Measurements from ENCODE around the gene POLN. TPM values are rescaled to one million over a fixed set of nuclear protein-coding genes. Genes with fewer than 3 reads are reported as not detected.

The POLN gene
- total RNA-seq, 4 donors from 2014 or later: 3.3 to 9.6 (median 5.5) TPM

GRCh38 chr4:2289311-2289954 is 47.5 kb upstream of the POLN start:
- H3K9me3 ChIP-seq: no peaks in the 10 kb centered on the region
- H3K36me3 ChIP-seq: peaks cover 0 to 2% (median 0%) of the 10 kb centered on the region in 3 donors
- TF ChIP-seq CTCF (IDR thresholded peaks at IDR 0.05) (no peak), POLR2A (IDR thresholded peaks at IDR 0.05) (no peak), EP300 (IDR thresholded peaks at IDR 0.05) (no peak)
- 88 to 92% methylated on average over 6 to 10 of the region's 14 CpGs for WGBS, 2 donors
- H3K4me1 ChIP-seq: peaks cover 0 to 18% (median 0%) of the 10 kb centered on the region in 4 donors
- H3K27me3 ChIP-seq: no peaks in the 10 kb centered on the region
- no peak overlapping the region for H3K4me3 ChIP-seq
- H3K27ac ChIP-seq: no peak overlapping the region
- peak in 1 of 2 donors; percentile 4 for DNase-seq (ENCODE audit: low spot score in 2 of 2)

GRCh38 chr4:2288051-2288541 is 46.2 kb upstream of the POLN start:
- Histone ChIP-seq H3K27ac (no peak overlapping the region), H3K4me3 (no peak overlapping the region), H3K9me3 (no peaks in the 10 kb centered on the region), H3K4me1 (peaks cover 0 to 18% (median 0%) of the 10 kb centered on the region in 4 donors), H3K36me3 (peaks cover 0 to 4% (median 0%) of the 10 kb centered on the region in 3 donors), H3K27me3 (no peaks in the 10 kb centered on the region)
- WGBS, 2 donors: 82 to 85% methylated on average over 10 of the region's 10 CpGs
- no peak for DNase-seq (ENCODE audit: low spot score in 2 of 2)
- TF ChIP-seq CTCF (IDR thresholded peaks at IDR 0.05) (no peak), POLR2A (IDR thresholded peaks at IDR 0.05) (no peak), EP300 (IDR thresholded peaks at IDR 0.05) (no peak)

GRCh38 chr4:2287594-2287915 is 45.6 kb upstream of the POLN start:
- Histone ChIP-seq H3K27ac (no peak overlapping the region), H3K4me1 (peaks cover 0 to 15% (median 0%) of the 10 kb centered on the region in 4 donors), H3K27me3 (no peaks in the 10 kb centered on the region), H3K9me3 (no peaks in the 10 kb centered on the region), H3K4me3 (no peak overlapping the region), H3K36me3 (peaks cover 0 to 4% (median 0%) of the 10 kb centered on the region in 3 donors)
- WGBS, 2 donors: 74 to 77% methylated on average over 9 of the region's 9 CpGs
- TF ChIP-seq EP300 (IDR thresholded peaks at IDR 0.05) (no peak), CTCF (IDR thresholded peaks at IDR 0.05) (no peak), POLR2A (IDR thresholded peaks at IDR 0.05) (no peak)
- DNase-seq (ENCODE audit: low spot score in 2 of 2): no peak

DNA sequence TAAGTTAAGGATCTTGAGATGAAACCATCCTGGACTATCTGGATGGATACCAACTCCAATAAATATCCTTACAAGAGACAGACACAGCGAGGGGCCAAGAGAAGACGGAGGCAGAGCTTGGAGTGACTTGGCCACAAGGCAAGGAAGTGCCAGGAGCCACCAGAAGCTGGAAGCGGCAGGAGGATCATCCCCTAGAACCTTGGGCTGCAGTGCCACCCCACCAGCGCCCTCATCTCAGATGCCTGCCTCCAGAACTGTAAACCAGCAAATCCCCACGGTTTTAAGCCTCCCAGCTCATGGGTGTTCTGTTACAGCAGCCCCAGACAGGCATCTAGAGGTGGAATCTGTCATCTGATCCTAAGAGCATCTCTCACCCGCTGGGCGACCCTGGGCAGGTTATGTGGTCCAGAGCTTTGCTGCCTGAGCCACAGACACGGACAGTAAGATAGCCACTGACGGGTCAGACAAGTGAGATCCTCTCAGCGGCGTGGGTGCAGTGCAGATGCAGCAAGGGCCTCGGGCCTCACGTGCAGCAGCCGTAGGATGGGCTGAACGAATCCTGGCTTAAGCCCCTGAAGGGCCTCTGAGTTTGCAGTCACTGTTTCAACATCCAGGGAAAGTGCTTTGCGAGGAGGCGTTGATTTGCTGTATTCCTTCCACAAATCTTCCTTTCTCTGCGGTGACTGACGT is 45.1 kb upstream of the POLN start:
- Histone ChIP-seq H3K27me3 (no peaks in the 10 kb centered on the region), H3K4me1 (peaks cover 0 to 10% (median 0%) of the 10 kb centered on the region in 4 donors), H3K27ac (no peak overlapping the region), H3K9me3 (no peaks in the 10 kb centered on the region), H3K36me3 (peaks cover 0 to 4% (median 0%) of the 10 kb centered on the region in 3 donors), H3K4me3 (no peak overlapping the region)
- DNase-seq (ENCODE audit: low spot score in 2 of 2): peak in 1 of 2 donors; percentile 9
- TF ChIP-seq EP300 (IDR thresholded peaks at IDR 0.05): no peak
- no peak for TF ChIP-seq CTCF (IDR thresholded peaks at IDR 0.05)
- no peak for TF ChIP-seq POLR2A (IDR thresholded peaks at IDR 0.05)
- WGBS, 2 donors: 77 to 80% methylated on average over 18 of the region's 19 CpGs

All from tibial nerve (tissue), 4 donors.